ENCODE measurements around the gene MEIS1. TPM values are rescaled to one million over a fixed set of nuclear protein-coding genes. Genes with fewer than 3 reads are reported as not detected.

The MEIS1 gene
- total RNA-seq, 1 experiment from 2014 or later = not detected

- DNase-seq (ENCODE audit: low spot score) = no peak
- in situ Hi-C loops (cut with HindIII; ENCODE audit: low sequenced_read_pairs) = no loop called here
These were observed 109.3 kb downstream of the MEIS1 start for GRCh38 chr2:66544258-66544657.

DNA sequence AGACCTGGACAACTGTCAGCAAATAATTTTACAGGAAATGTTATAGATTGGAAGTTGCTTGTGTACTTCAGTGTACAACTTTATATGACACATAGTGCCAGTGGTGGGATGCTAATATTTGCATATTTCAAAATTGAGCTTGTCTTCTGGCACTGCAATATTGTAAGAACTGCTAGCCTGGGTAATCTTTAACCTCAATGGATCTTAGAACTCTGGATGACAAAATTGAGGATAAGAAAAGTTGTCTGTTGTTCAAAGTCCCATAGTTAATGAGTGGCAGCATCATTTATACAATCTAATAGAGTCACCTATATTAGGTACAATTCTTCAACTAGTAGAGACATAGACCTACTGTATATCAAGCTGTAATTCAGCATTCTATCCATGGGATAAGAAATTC, 110.3 kb downstream of the MEIS1 start:
- DNase-seq (ENCODE audit: low spot score) = no peak
- in situ Hi-C loops (cut with HindIII; ENCODE audit: low sequenced_read_pairs) = no loop called here

- DNase-seq (ENCODE audit: low spot score) = no peak
- in situ Hi-C loops (cut with HindIII; ENCODE audit: low sequenced_read_pairs) = no loop called here
These were observed 112.2 kb downstream of the MEIS1 start for GRCh38 chr2:66547118-66547517.

GRCh38 chr2:66547887-66548286, 113.0 kb downstream of the MEIS1 start:
- DNase-seq (ENCODE audit: low spot score) = peak; percentile 46
- in situ Hi-C loops (cut with HindIII; ENCODE audit: low sequenced_read_pairs) = no loop called here

DNA sequence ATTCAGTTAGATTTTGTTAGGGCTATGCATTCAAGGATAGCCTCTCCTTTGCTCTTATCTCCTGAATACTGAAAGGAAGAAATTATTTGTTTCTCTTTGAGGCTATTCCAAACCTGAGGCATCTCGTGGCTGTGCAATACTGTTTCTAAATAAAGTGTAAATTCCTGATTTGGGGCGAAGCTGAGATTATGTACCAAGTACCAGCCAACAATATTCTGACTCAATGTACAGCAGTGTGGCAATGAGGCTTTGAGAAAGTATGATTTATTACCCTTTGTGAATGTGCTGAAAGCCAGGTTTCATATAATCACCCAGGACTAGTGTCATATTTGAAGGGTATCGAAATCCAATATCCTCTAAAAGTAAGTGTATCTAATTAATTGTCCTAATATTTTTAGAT, 113.5 kb downstream of the MEIS1 start:
- no peak for DNase-seq (ENCODE audit: low spot score)
- in situ Hi-C loops (cut with HindIII; ENCODE audit: low sequenced_read_pairs) = no loop called here

DNA sequence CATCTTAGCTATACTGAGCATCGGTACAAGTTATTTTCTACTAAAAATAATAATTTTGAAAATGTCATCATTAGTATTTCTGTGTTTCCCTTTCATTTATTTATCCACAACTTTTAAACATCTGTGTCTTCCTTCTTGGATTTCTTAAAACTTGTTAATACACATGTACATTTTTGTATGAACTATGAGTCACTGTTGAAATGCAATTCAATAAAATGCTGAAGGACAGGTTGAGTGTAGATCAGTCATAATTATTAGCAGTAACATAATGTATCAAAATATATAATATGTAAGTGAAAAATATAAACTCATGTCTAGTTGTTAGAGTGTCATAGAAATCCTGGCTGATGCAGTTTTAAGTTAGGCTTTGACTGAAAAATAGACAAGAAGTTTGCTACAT, 115.9 kb downstream of the MEIS1 start:
- DNase-seq (ENCODE audit: low spot score) = no peak
- in situ Hi-C loops (cut with HindIII; ENCODE audit: low sequenced_read_pairs) = no loop called here

DNA sequence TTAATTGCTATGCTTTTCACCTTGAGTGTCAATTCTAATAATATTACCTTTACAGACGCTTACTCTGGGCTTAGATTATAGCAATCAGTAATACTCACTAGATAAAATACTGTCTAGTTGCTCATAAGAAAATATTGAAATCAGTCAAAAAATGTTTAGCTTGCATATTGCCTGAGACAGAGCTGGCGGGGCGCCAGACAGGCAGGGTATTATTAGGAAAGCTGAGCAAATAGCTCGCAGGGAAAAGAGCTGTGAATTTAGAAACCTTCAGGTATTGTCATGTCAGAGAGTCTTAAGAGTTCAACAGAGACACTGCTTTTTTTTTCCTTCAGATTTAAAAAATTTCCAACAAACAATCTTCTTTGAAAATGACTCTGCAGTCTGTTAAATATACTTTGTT, 118.4 kb downstream of the MEIS1 start:
- in situ Hi-C loops (cut with HindIII; ENCODE audit: low sequenced_read_pairs) = no loop called here

DNA sequence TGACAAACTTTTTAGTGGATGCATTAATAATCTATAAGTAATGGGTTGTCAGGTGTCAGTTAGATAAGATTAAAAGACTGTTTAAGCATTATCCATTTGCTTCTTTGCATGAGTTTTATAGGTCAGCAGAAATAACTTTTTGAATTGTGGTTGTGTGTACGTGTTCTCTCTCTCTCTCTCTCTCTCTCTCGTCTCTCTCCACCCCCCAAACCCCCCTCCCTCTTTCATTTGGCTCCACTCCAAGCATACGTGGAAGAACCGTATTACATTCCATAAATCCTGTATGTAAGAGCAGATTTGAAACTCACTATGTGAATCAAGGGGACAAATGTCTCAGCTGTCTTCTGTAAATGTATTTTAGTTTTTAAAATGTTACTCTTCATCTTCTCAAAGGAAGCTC, 120.2 kb downstream of the MEIS1 start:
- DNase-seq (ENCODE audit: low spot score) = no peak
- in situ Hi-C loops (cut with HindIII; ENCODE audit: low sequenced_read_pairs) = no loop called here

More for the DNA sequence above, 118.4 kb downstream of the MEIS1 start:
- peak; percentile 64 for DNase-seq (ENCODE audit: low spot score)

- DNase-seq (ENCODE audit: low spot score) = peak; percentile 65
- in situ Hi-C loops (cut with HindIII; ENCODE audit: low sequenced_read_pairs) = no loop called here
These were observed 120.8 kb downstream of the MEIS1 start for GRCh38 chr2:66555501-66556324.

- DNase-seq (ENCODE audit: low spot score) = no peak
- in situ Hi-C loops (cut with HindIII; ENCODE audit: low sequenced_read_pairs) = no loop called here
These were observed 124.7 kb downstream of the MEIS1 start for GRCh38 chr2:66559672-66560071.

GRCh38 chr2:66560683-66561082, 125.8 kb downstream of the MEIS1 start:
- DNase-seq (ENCODE audit: low spot score) = no peak
- in situ Hi-C loops (cut with HindIII; ENCODE audit: low sequenced_read_pairs) = no loop called here

DNA sequence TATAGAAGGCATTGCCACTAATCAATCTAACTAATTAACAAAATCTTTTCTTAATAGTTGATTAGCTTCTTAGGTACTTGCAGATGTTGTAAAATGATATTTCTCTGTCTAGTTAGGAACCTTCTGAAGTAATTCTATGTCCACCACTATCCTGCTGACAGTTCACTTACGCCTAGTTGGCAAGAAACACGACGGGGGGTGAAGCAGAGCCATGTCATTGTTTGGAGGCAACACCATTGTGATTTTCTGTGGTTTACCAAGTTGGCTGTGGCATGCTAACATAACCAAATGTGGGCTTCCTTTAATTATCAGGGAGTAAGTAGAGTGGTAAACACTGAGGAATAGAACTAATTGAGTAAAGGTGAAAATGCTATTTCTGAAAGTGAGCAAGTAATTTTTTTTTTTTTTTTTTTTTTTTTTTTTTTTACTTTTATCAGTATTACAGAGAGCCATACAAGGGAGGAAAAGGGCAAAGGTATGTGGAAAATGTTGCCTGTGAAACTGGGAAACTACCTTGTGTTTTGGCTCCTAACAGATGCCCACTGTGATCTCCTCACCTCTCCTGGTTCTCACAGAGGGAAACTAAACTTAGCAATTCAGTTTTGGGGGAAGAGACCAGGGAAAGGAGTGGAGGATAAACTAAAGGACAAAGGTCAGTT, 126.8 kb downstream of the MEIS1 start:
- in situ Hi-C loops (cut with HindIII; ENCODE audit: low sequenced_read_pairs) = no loop called here

DNA sequence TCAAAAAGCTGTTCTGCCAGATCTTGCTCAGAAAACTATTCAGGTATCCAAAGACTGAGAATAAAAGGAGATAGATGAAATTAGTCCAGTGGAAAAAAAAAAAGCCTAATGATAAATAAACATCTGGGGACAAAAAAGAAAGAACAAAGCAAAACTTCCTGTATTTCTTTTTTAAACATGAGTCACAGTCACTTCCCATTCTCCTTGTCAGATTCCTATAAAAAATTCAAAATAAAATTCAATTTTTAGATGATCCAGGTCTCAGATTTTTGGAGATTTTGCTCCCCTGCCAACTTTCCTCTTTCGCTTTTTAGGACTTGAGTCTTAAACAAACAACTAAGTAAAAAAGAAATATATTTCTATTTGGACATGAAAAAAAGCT, 127.4 kb downstream of the MEIS1 start:
- in situ Hi-C loops (cut with HindIII; ENCODE audit: low sequenced_read_pairs) = no loop called here
- DNase-seq (ENCODE audit: low spot score) = no peak

More for the DNA sequence above, 126.8 kb downstream of the MEIS1 start:
- DNase-seq (ENCODE audit: low spot score) = no peak

GRCh38 chr2:66563473-66563872, 128.5 kb downstream of the MEIS1 start:
- DNase-seq (ENCODE audit: low spot score) = no peak
- in situ Hi-C loops (cut with HindIII; ENCODE audit: low sequenced_read_pairs) = no loop called here

DNA sequence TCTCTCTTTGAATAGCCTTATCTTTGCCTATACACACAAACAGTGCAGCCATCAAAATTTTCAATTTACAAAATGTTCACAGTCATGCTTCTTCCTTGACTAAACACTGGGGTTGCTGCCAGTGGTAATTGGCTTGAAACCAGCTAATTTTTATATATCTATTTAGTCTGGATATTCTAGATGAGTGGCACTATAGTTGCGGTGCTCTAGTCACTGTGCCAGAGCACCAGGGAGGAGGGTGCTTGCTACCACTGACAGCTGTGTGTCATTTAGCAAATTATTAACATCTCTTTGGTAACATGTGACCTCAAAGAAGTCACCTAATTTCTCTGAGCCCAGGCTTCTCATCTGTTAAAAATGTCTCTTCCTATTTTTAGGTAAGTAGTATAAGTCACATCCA, 130.4 kb downstream of the MEIS1 start:
- in situ Hi-C loops (cut with HindIII; ENCODE audit: low sequenced_read_pairs) = no loop called here
- DNase-seq (ENCODE audit: low spot score) = no peak

DNA sequence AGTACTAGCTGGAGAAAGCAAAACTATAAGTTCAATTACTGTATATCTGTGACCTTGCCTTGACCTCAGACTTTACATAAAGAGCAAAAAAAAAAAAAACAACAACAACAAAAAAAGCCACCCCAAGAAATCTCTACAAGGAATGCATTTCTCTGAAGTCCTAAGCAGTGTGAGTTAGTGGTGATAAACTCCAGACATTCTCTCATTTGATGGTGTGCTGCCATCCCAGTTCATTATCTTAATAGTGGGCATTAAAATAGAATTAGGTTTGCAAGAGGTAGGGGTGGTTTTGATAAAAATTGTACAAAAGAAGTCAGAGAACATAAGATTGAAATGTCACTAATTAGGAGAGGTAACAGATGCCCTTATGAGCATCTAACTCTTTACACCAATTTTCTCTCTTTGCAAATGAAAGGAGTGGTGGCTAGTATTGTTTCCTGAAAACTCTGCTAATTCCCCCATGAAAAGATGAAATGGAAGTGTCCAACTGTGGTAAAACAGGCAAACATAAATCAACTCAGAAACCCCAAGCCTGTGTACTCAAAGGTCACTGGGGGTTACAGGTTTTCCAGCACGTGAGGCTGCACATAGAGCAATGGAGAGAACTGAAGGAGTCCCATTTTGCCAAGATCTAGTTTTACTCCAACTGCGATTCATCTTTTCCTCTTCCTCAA, 131.9 kb downstream of the MEIS1 start:
- DNase-seq (ENCODE audit: low spot score) = no peak
- in situ Hi-C loops (cut with HindIII; ENCODE audit: low sequenced_read_pairs) = no loop called here

DNA sequence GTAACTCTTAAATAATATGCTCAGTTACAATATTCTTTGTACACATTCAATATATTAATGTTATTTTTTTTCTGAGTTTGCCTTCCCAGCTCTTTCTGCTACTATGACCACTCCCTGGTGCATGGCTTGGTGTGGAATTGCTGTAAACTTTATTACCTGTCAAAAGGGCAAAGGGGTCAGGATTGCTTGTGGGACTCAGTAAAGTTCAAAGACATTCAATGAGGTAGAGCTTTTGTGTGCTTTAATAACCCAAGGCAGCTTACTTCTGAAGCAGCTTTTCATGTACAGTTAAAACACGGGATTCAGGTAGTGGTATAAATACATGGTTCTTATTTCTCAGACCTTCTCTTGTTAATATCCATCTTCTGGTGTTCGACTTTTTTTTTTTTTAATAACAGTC, 132.8 kb downstream of the MEIS1 start:
- no peak for DNase-seq (ENCODE audit: low spot score)
- in situ Hi-C loops (cut with HindIII; ENCODE audit: low sequenced_read_pairs) = no loop called here

GRCh38 chr2:66568650-66569300, 133.8 kb downstream of the MEIS1 start:
- DNase-seq (ENCODE audit: low spot score) = no peak
- in situ Hi-C loops (cut with HindIII; ENCODE audit: low sequenced_read_pairs) = no loop called here

- peak; percentile 72 for DNase-seq (ENCODE audit: low spot score)
- in situ Hi-C loops (cut with HindIII; ENCODE audit: low sequenced_read_pairs) = no loop called here
These were observed 134.5 kb downstream of the MEIS1 start for GRCh38 chr2:66569321-66569851.

GRCh38 chr2:66569974-66570373, 135.0 kb downstream of the MEIS1 start:
- DNase-seq (ENCODE audit: low spot score) = no peak

More at GRCh38 chr2:66569974-66570373, 135.0 kb downstream of the MEIS1 start:
- in situ Hi-C loops (cut with HindIII; ENCODE audit: low sequenced_read_pairs) = no loop called here

All from G401 (cell line).